Body of pancreas (tissue), 4 donors: ENCODE data around the gene TMEM30B. TPM values are rescaled to one million over a fixed set of nuclear protein-coding genes. Genes with fewer than 3 reads are reported as not detected.

Experiments
- ATAC-seq: fragments of 150-250 bp; one replicate; pipeline ENCODE4 v1.9.1; 2016
- DNase-seq, 4 donors: peaks; one replicate each; pipeline ENCODE4 v3.0.0-alpha.2; 2019
- H3K27ac ChIP-seq, 4 donors: fragments of 200-600 bp; sonication (generic); 1 replicate in 3 of 4; 2 replicates in 1 of 4; pipeline versions ENCODE4 v1.5.1 to v1.6.1; 2016 to 2019; ENCODE audit warnings: mild to moderate bottlenecking in 1 of 4, mixed read lengths in 1 of 4, moderate library complexity in 1 of 4
- H3K27me3 ChIP-seq, 2 donors: fragments of 200-600 bp; sonication (generic); one replicate each; pipeline ENCODE4 v1.6.0; 2016; ENCODE audit warnings: mild to moderate bottlenecking in 1 of 2
- H3K36me3 ChIP-seq, 2 donors: fragments of 200-600 bp; sonication (generic); replicated peaks in 1 of 2; 2 replicates each; pipeline ENCODE4 v1.5.1; 2016; ENCODE audit warnings: low read depth in 2 of 2; ENCODE audit not compliant: insufficient read depth in 1 of 2
- H3K4me1 ChIP-seq: fragments of 200-600 bp; sonication (generic); one replicate; pipeline ENCODE4 v1.6.0; 2016
- H3K4me3 ChIP-seq, 2 donors: fragments of 200-600 bp; sonication (generic); 1 replicate in 1 of 2; 2 replicates in 1 of 2; pipeline ENCODE4 v1.5.1; 2016 to 2019
- H3K9me3 ChIP-seq, 3 donors: fragments of 200-600 bp; sonication (generic); 1 replicate in 2 of 3; 2 replicates in 1 of 3; pipeline ENCODE4 v1.5.1; 2016
- CTCF ChIP-seq, 7 experiments: fragments of 450-650 bp in 4 of 7; fragments of 200-600 bp in 3 of 7; sonication (generic) in 3 of 7; IDR thresholded peaks; one replicate each; pipeline ENCODE4 v1.5.1; 2016 to 2019; ENCODE audit warnings: antibody characterized with exemption in 7 of 7
- POLR2A ChIP-seq, 3 donors: fragments of 450-650 bp; IDR thresholded peaks; one replicate each; pipeline ENCODE4 v1.6.1; 2016; ENCODE audit warnings: antibody characterized with exemption in 3 of 3, mild to moderate bottlenecking in 2 of 3
- WGBS, 2 donors: methylation state at CpG; one replicate each; pipeline ENCODE4 v1.1.5; 2017; 5-methylcytosine and 5-hydroxymethylcytosine counted together
- intact Hi-C: fragments of 100-400 bp; cut with DNase I; formaldehyde crosslinking; loops from one replicate; pipeline ENCODE4 v1.15.1; 2023
- total RNA-seq, 2 donors: library from RNA; depleted of rRNA; stranded (reverse); fragments of >200 nt; gene quantifications; one replicate each; pipeline ENCODE4 v1.1.0, GENCODE V29; 2016

TMEM30B gene
- total RNA-seq, 2 donors from 2014 or later: 14.5 to 30.4 TPM

GRCh38 chr14:61266436-61266835, 14.7 kb downstream of the TMEM30B start:
- no peak for ATAC-seq
- no peaks in the 10 kb centered on the region for H3K27me3 ChIP-seq
- H3K27ac ChIP-seq: no peak overlapping the region
- no peak for DNase-seq
- intact Hi-C loops: no loop called here
- H3K4me3 ChIP-seq: no peak overlapping the region
- H3K36me3 ChIP-seq: no peaks in the 10 kb centered on the region
- 77 to 79% methylated on average over 4 of the region's 4 CpGs for WGBS, 2 donors
- H3K9me3 ChIP-seq: no peaks in the 10 kb centered on the region
- TF ChIP-seq CTCF (IDR thresholded peaks at IDR 0.05): no peak
- TF ChIP-seq POLR2A (IDR thresholded peaks at IDR 0.05): no peak
- H3K4me1 ChIP-seq: no peaks in the 10 kb centered on the region

DNA sequence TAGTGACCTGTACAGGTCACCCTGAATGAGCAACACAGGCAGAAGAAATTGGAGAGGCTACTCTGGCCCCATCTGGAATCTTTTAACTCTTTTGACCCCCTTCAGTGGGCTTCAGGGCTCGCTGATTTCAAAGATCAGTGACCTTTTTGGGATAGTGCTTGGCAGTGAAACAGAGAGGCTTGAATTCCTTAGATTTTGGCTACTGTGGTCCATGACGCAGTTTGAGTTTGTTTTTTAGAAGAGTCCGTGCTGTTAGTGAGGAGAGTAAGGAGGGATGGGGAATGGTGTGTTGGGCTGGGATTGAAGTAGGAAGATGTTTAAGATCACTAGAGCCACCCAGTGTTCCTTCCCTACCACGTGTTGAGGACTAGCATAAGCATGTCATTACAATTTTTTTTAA, 16.5 kb downstream of the TMEM30B start:
- DNase-seq (no peak), ATAC-seq (no peak)
- Histone ChIP-seq H3K4me1 (no peaks in the 10 kb centered on the region), H3K4me3 (no peak overlapping the region), H3K36me3 (no peaks in the 10 kb centered on the region), H3K27ac (no peak overlapping the region), H3K9me3 (no peaks in the 10 kb centered on the region), H3K27me3 (peaks cover 0 to 3% of the 10 kb centered on the region in 2 donors)
- no peak for TF ChIP-seq CTCF (IDR thresholded peaks at IDR 0.05)
- no peak for TF ChIP-seq POLR2A (IDR thresholded peaks at IDR 0.05)
- intact Hi-C loops: no loop called here
- 67 to 72% methylated on average over 4 of the region's 4 CpGs for WGBS, 2 donors

DNA sequence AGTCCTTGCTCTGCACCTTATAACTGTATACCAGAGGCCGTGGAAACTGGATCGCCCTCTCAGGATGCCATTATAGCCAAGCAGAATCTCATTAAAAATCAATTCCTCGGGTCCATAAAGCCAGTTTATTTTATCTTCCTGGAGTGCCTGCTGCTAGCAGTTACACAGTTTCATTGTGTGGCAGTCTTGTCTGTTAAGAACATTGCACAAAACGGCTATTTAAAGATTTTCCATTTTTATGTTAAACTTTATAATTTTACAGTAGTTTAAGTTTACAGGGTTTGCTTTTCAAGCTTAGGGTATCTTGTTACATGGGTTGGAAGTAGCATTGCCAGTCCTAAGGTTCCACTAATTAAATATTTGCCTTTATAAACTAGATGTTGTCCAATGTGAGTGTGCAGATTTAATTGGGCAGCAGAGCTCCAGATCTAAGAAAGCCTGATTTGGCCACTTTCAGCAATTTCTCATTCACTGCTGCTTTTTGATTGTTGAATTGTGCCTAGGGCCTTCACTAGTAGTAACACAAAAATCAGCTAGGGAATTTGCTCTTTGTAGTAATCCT, 17.0 kb downstream of the TMEM30B start:
- WGBS, 2 donors: 32 to 43% methylated on average over 4 of the region's 4 CpGs
- no peak overlapping the region for H3K27ac ChIP-seq
- H3K4me3 ChIP-seq: no peak overlapping the region
- intact Hi-C loops: no loop called here
- H3K36me3 ChIP-seq: no peaks in the 10 kb centered on the region
- DNase-seq (no peak), ATAC-seq (no peak)
- no peaks in the 10 kb centered on the region for H3K9me3 ChIP-seq
- TF ChIP-seq CTCF (IDR thresholded peaks at IDR 0.05) (no peak), POLR2A (IDR thresholded peaks at IDR 0.05) (no peak)
- H3K27me3 ChIP-seq: peaks cover 0 to 3% of the 10 kb centered on the region in 2 donors
- H3K4me1 ChIP-seq: no peaks in the 10 kb centered on the region

DNA sequence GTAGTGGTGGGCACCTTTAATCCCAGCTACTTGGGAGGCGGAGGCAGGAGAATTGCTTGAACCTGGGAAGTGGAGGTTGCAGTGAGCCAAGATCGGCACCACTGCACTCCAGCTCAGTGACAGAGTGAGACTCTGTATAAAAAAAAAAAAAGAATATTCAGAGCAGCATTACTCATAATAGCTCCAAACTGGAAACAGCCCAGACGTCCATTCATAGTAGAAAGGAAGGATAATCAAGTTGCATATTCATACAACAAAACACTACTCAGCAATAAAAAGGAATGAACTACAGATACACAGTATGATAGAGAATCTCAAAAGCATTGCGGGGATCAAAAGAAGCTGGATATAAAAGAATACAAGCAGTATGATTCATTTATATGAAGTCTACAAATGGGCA, 19.1 kb downstream of the TMEM30B start:
- Histone ChIP-seq H3K27me3 (peaks cover 0 to 3% of the 10 kb centered on the region in 2 donors), H3K36me3 (no peaks in the 10 kb centered on the region), H3K4me1 (peaks cover 2% of the 10 kb centered on the region), H3K27ac (no peak overlapping the region), H3K9me3 (no peaks in the 10 kb centered on the region), H3K4me3 (no peak overlapping the region)
- ATAC-seq (no peak), DNase-seq (no peak)
- TF ChIP-seq POLR2A (IDR thresholded peaks at IDR 0.05): no peak
- TF ChIP-seq CTCF (IDR thresholded peaks at IDR 0.05): no peak
- intact Hi-C loops: no loop called here
- WGBS, 2 donors: 80 to 90% methylated on average over 4 of the region's 4 CpGs
